GM21360 (cell line): ENCODE results near the gene LOXL3.
A peak's percentile ranks its signal among the peaks of the same experiment; 100 is the strongest.

Source experiments
- ATAC-seq: cut with Tn5 transposase; IDR thresholded peaks from one replicate; pipeline ENCODE4 v1.9.1; 2021; ENCODE audit warnings: mild to moderate bottlenecking, moderate library complexity; ENCODE audit not compliant: unreplicated experiment

The LOXL3 gene, protein sequence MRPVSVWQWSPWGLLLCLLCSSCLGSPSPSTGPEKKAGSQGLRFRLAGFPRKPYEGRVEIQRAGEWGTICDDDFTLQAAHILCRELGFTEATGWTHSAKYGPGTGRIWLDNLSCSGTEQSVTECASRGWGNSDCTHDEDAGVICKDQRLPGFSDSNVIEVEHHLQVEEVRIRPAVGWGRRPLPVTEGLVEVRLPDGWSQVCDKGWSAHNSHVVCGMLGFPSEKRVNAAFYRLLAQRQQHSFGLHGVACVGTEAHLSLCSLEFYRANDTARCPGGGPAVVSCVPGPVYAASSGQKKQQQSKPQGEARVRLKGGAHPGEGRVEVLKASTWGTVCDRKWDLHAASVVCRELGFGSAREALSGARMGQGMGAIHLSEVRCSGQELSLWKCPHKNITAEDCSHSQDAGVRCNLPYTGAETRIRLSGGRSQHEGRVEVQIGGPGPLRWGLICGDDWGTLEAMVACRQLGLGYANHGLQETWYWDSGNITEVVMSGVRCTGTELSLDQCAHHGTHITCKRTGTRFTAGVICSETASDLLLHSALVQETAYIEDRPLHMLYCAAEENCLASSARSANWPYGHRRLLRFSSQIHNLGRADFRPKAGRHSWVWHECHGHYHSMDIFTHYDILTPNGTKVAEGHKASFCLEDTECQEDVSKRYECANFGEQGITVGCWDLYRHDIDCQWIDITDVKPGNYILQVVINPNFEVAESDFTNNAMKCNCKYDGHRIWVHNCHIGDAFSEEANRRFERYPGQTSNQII

DNA sequence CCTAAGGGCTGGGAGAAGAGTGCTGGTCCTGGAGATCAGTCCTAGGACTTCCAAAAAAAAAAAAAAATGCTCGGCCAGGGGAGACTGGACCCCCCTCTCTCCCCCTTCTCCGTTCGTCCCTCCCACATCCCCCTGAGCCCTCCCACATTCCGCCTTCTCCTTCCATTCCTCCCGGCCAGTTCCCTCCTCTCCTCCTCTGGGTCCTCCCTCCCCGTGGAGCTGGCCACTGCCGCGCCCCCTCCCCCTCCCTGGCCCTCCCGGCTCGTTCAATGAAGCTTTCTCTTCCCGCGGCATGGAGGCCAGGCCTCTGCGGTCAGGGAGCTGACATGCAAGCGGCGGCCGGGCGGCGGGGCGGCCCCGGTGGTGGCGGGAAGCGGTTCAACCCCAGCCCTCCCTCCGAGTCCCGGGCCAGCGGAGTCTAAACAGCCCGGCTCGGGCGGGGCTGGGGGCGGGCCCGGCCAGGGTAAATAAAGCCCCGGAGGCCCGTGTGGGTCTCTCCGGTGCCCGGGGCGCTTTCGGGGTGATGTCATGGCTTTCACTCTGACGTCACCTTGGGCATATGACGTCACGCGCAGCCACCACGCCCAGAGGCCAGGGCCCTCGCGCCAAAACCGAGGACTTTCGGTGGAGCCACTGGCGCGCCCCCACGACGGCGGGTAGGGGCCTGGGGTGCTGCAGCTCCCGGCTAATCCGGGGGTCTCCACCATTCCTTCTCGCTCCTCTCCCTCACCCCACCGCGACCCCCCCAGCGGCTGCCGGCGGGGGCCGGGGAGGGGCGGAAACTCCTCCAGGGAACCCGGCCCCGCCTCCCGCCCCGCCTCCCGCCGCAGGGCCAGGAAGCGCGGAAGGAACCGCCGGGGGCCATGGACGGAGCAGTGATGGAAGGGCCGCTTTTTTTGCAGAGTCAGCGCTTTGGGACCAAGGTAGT, at the start of gene LOXL3, which contains the start of gene DOK1:
Gene LOXL3, minus strand, starts transcription at position 51 of the 928 bp plus-strand sequence. CDS start 1,308 bp downstream, outside the sequence.
Gene DOK1, plus strand, starts transcription at position 829 of the 928 bp plus-strand sequence. Its CDS starts 35 bp downstream, at position 864.
- peak; percentile 41 for ATAC-seq

GRCh38 chr2:74602586-74603281, 49.0 kb upstream of the LOXL3 start:
- ATAC-seq, result no peak

DNA sequence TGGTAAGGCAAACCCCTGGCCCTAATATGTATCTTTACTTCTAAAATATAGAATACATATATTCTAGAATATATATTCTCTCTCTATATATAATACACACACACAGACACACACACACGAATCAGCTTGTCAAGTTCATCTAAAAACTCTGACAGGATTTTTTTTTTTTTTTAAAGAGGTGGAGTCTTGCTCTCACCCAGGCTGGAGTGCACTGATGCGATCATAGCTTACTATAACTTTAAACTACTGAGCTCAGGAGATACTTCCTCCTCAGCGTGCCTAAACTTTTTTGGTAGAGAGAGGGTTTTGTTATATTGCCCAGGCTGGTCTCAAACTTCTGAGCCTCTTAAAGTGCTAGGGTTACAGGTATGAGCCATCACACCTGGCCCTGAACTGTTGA, 45.9 kb upstream of the LOXL3 start:
- ATAC-seq, result no peak

GRCh38 chr2:74597410-74597809, 43.7 kb upstream of the LOXL3 start:
- no peak for ATAC-seq

DNA sequence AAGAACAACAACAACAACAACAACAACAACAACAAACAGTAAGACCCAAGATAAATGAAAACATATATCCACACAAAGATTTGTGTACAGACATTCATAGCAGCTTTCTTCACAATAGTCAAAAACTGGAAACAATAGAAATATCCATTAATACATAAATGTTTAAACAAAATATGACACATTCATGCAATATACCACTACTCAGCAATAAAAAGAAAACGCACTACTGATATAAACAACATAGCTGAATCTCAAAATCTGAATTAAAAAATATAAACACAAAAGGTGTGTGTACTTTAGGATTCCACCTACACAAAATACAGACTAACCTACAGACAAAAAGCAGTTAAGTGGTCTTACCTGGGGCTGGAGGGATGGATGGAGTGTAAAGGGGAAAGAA, 42.8 kb upstream of the LOXL3 start:
- no peak for ATAC-seq

- ATAC-seq, result no peak
Measured at GRCh38 chr2:74593826-74594772, 40.4 kb upstream of the LOXL3 start.

- no peak for ATAC-seq
Measured at GRCh38 chr2:74588664-74589063, 34.9 kb upstream of the LOXL3 start.

GRCh38 chr2:74587664-74588277, 34.0 kb upstream of the LOXL3 start:
- peak; percentile 49 for ATAC-seq

DNA sequence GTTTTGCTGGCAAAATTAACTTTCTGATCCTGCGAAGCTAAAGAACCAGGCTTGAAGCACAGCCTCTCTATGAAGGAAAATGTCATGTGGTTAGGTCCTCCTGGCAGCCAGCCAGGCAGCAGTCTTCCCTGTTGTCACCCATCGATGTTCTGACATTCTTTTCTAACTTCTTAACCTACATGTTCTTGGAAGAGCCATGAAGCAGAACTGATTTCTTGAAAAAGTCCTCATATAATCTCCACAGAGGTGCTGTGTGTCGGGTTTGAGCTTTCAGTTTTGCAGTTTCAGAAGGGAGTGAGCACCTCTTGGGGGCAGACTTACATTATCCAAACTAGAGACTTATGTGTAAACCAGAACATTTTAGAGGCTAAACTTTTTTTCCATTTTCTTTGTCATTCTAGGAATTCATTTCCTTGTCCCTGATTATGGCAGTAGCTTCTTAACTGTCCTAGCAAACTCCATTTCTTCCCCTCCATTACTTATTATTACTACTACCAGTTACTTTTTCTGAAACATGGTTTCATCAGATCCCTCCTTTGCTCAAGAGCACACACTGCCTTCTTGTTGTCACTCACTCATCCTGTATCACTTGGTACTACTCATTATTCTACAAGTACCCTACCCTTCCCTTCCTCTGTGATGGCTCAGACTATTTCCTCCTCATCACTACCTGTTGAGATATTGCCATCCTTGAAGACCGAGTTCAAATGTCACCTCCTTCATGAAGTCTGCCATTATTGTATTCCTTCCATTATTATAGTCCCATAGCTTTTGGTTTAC, 31.9 kb upstream of the LOXL3 start:
- ATAC-seq, result no peak

- peak; percentile 62 for ATAC-seq
Measured at GRCh38 chr2:74584088-74584645, 30.4 kb upstream of the LOXL3 start.

GRCh38 chr2:74583504-74583903, 29.8 kb upstream of the LOXL3 start:
- ATAC-seq, result no peak

- no peak for ATAC-seq
Measured at GRCh38 chr2:74582184-74582583, 28.4 kb upstream of the LOXL3 start.

GRCh38 chr2:74581463-74581862, 27.7 kb upstream of the LOXL3 start:
- no peak for ATAC-seq

DNA sequence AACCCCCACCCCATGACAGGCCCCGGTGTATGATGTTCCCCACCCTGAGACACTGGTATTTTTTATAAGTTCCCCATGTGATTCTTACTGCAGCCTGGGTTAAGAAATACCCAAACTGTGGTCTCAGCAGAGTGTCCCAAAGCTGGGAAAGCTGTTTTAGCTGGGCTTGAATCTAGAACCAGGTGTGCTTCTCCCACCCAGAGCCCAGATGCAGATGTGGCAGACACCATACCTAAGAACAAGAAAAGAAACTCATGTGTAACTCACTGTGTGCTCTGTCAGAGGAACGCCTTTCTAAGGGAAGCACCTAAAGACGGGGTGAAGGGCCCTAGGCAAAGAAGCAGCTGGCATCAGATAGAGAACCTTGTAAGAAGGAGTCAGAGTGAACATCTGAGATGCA, 24.7 kb upstream of the LOXL3 start:
- no peak for ATAC-seq

GRCh38 chr2:74577448-74577847, 23.7 kb upstream of the LOXL3 start:
- no peak for ATAC-seq

DNA sequence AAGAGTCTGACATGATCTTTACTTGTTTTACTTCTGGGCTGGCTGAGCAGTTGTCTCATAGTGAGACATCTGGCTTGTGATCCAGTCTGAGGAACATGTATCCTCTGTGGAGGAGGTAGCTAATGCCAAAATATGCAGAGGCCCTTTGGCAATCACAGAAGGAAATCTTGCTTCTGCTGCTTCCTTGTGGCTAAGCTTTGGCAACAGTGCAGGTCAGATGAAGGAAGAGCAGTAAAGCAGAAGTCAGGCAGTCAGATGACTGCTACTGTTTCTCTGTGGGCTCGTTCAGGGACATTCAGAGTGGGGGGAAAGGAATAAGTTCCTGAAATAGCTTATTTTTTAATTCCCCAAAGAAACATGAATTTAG, 23.1 kb upstream of the LOXL3 start:
- no peak for ATAC-seq

GRCh38 chr2:74576211-74576862, 22.6 kb upstream of the LOXL3 start:
- no peak for ATAC-seq
